ENCODE results near the gene TSC22D1.

The TSC22D1 gene

GRCh38 chr13:44385847-44386246, 190.3 kb downstream of the TSC22D1 start:
- ChIA-PET CTCF (no interaction called here), POLR2A (no interaction called here)
- TF ChIP-seq SUZ12 (IDR thresholded peaks at IDR 0.05) (no peak), ZNF384 (IDR thresholded peaks at IDR 0.05) (no peak), PKNOX1 (IDR thresholded peaks at IDR 0.05) (no peak), FOXA1 (IDR thresholded peaks at IDR 0.05) (no peak), BHLHE40 (IDR thresholded peaks at IDR 0.05; ENCODE audit: borderline replicate concordance) (no peak), LEF1 (IDR thresholded peaks at IDR 0.05; ENCODE audit: borderline replicate concordance) (no peak), FOXM1 (IDR thresholded peaks at IDR 0.05; ENCODE audit: borderline replicate concordance) (no peak), CTBP1 (IDR thresholded peaks at IDR 0.05; ENCODE audit: borderline replicate concordance) (no peak), HDGF (IDR thresholded peaks at IDR 0.05; ENCODE audit: borderline replicate concordance) (no peak), L3MBTL2 (conservative IDR thresholded peaks at IDR 0.05) (no peak), ARNT (IDR thresholded peaks at IDR 0.05) (no peak)
- DNase-seq (ENCODE audit: extremely low spot score): no peak

GRCh38 chr13:44385401-44385800, 190.7 kb downstream of the TSC22D1 start:
- ChIA-PET POLR2A (no interaction called here), CTCF (no interaction called here)
- TF ChIP-seq ARNT (IDR thresholded peaks at IDR 0.05) (no peak), CTBP1 (IDR thresholded peaks at IDR 0.05; ENCODE audit: borderline replicate concordance) (no peak), NFRKB (IDR thresholded peaks at IDR 0.05) (no peak), BHLHE40 (IDR thresholded peaks at IDR 0.05; ENCODE audit: borderline replicate concordance) (no peak), ZNF384 (IDR thresholded peaks at IDR 0.05) (no peak), HDGF (IDR thresholded peaks at IDR 0.05; ENCODE audit: borderline replicate concordance) (no peak), TARDBP (IDR thresholded peaks at IDR 0.05) (no peak), SP1 (IDR thresholded peaks at IDR 0.05) (no peak), FOXM1 (IDR thresholded peaks at IDR 0.05; ENCODE audit: borderline replicate concordance) (no peak), L3MBTL2 (conservative IDR thresholded peaks at IDR 0.05) (no peak), FOXA1 (IDR thresholded peaks at IDR 0.05) (no peak), ELF4 (IDR thresholded peaks at IDR 0.05) (no peak), PKNOX1 (IDR thresholded peaks at IDR 0.05) (no peak), FOXK2 (IDR thresholded peaks at IDR 0.05) (no peak), LEF1 (IDR thresholded peaks at IDR 0.05; ENCODE audit: borderline replicate concordance) (no peak), SUZ12 (IDR thresholded peaks at IDR 0.05) (no peak)
- DNase-seq (ENCODE audit: extremely low spot score): no peak

DNA sequence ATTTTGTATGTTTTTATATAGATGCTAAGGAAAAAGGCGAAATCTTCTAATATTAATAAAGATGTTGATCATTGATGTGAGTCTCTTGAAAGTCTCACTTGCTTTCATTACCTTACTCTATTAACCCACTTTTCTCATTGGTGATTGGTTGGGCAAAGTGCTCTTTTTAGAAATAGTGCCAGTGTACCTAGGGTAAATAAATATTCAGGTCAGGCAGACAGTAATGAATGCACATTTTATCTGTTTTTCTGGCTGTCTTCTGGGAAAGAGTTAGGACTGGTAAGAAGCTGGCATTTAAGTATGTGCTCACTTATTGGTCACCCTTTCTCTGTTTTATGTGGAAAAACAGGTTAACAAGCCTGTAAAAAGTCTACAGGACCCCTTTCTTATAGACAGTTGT, 191.4 kb downstream of the TSC22D1 start:
- CTCF ChIA-PET: no interaction called here
- TF ChIP-seq LEF1 (IDR thresholded peaks at IDR 0.05; ENCODE audit: borderline replicate concordance) (no peak), L3MBTL2 (conservative IDR thresholded peaks at IDR 0.05) (no peak), SUZ12 (IDR thresholded peaks at IDR 0.05) (no peak), SP1 (IDR thresholded peaks at IDR 0.05) (no peak), ELF4 (IDR thresholded peaks at IDR 0.05) (no peak), ARNT (IDR thresholded peaks at IDR 0.05) (no peak), PKNOX1 (IDR thresholded peaks at IDR 0.05) (no peak), ZNF384 (IDR thresholded peaks at IDR 0.05) (no peak), BHLHE40 (IDR thresholded peaks at IDR 0.05; ENCODE audit: borderline replicate concordance) (no peak), FOXA1 (IDR thresholded peaks at IDR 0.05) (no peak), NFRKB (IDR thresholded peaks at IDR 0.05) (no peak), FOXM1 (IDR thresholded peaks at IDR 0.05; ENCODE audit: borderline replicate concordance) (no peak), TARDBP (IDR thresholded peaks at IDR 0.05) (no peak), FOXK2 (IDR thresholded peaks at IDR 0.05) (no peak), CTBP1 (IDR thresholded peaks at IDR 0.05; ENCODE audit: borderline replicate concordance) (no peak), HDGF (IDR thresholded peaks at IDR 0.05; ENCODE audit: borderline replicate concordance) (no peak)
- POLR2A ChIA-PET: no interaction called here
- DNase-seq (ENCODE audit: extremely low spot score): no peak

DNA sequence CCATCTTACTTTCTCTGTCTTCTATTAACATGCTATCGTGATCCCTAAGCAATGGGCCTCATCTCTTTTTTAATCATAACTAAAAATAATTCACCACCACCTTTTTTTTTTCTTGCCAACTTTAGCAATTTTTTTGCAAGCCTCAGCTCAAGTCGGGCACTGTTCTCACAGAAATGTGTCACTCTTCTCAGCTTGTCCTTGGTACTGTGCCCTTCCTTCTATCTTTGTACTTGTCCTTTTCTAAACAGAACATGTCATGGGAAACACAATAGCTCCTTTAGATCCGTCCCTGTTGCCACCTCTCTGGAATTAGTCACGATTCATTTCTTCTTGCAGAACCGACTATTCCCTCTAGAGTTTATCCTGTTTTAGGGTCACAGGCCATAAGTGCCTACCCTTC, 192.2 kb downstream of the TSC22D1 start:
- CTCF ChIA-PET: interaction anchor here (0.7 kb wide), 2 partner anchors 9 to 363 kb away, joined by 3 to 8 read pairs; no protein-coding TSS in a partner anchor
- no peak for TF ChIP-seq CTBP1 (IDR thresholded peaks at IDR 0.05; ENCODE audit: borderline replicate concordance)
- no peak for TF ChIP-seq PKNOX1 (IDR thresholded peaks at IDR 0.05)
- DNase-seq (ENCODE audit: extremely low spot score): no peak
- POLR2A ChIA-PET: no interaction called here

- no peak for DNase-seq (ENCODE audit: extremely low spot score)
- CTCF ChIA-PET: no interaction called here
- TF ChIP-seq ARNT (IDR thresholded peaks at IDR 0.05) (no peak), CTBP1 (IDR thresholded peaks at IDR 0.05; ENCODE audit: borderline replicate concordance) (no peak), LEF1 (IDR thresholded peaks at IDR 0.05; ENCODE audit: borderline replicate concordance) (no peak), SP1 (IDR thresholded peaks at IDR 0.05) (no peak), PKNOX1 (IDR thresholded peaks at IDR 0.05) (no peak), FOXM1 (IDR thresholded peaks at IDR 0.05; ENCODE audit: borderline replicate concordance) (no peak), HDGF (IDR thresholded peaks at IDR 0.05; ENCODE audit: borderline replicate concordance) (no peak), L3MBTL2 (conservative IDR thresholded peaks at IDR 0.05) (no peak), TARDBP (IDR thresholded peaks at IDR 0.05) (no peak), BHLHE40 (IDR thresholded peaks at IDR 0.05; ENCODE audit: borderline replicate concordance) (no peak), SUZ12 (IDR thresholded peaks at IDR 0.05) (no peak), NFRKB (IDR thresholded peaks at IDR 0.05) (no peak), FOXK2 (IDR thresholded peaks at IDR 0.05) (no peak)
- POLR2A ChIA-PET: no interaction called here
Observed at GRCh38 chr13:44382635-44383145, 193.4 kb downstream of the TSC22D1 start.

Data from HEK293T (cell line).